ENCODE data around the gene OLIG1. TPM values are rescaled to one million over a fixed set of nuclear protein-coding genes. Genes with fewer than 3 reads are reported as not detected.

OLIG1 gene
- total and polyA plus RNA-seq, 10 of the 15 experiments (the other 5 are each of a cell fraction or from before 2014, with no cell fraction given): not detected

DNA sequence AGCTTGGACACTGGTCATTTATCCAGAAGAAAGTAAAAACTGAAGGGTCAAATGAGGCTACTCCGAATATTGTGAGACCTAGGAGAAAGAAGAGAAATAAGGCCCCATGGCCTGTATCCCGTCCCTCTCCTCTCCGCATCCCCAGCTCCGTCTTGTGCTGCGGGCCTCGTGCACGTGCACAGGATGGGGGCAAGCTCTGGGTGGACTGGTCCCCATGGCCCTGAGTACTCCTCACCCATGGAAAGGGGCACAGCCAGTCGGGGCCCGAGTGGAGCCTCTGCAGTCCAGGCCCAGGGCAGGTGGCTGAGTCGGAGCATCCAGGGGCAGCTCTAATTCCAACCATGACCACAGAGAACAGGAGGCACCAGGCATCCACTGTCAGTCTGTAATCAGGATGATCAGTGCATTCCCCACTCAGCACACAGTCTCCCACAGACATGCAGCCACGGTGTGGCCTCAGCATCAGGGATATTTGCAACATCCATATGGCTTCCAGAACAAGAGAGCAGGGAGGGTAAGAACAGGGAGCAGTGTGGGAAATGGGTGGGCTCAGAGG, 12.5 kb upstream of the OLIG1 start:
- ChIA-PET RAD21 (ENCODE audit: unreplicated experiment) (no interaction called here), CTCF (interaction anchor here (0.6 kb wide), 1 partner anchor 801 kb away, joined by 3 read pairs; no protein-coding TSS in a partner anchor), POLR2A (no interaction called here), SMC1A (ENCODE audit: uncharacterized antibody, unreplicated experiment) (no interaction called here)
- in situ Hi-C loops (cut with MboI): no loop called here
- no peaks in the 10 kb centered on the region for H3K4me1 ChIP-seq (ENCODE audit: control insufficient read depth, insufficient read depth, low read length)
- no peaks in the 10 kb centered on the region for H3K79me2 ChIP-seq (ENCODE audit: control insufficient read depth, insufficient read depth, low read length)
- H2AFZ ChIP-seq (ENCODE audit: control insufficient read depth, low read depth, low read length): no peak overlapping the region
- H3K9me3 ChIP-seq (replicated peaks; ENCODE audit: control insufficient read depth, insufficient read depth, low read length): no peaks in the 10 kb centered on the region
- H3K4me3 ChIP-seq: no peak overlapping the region
- no peak overlapping the region for H3K4me2 ChIP-seq (ENCODE audit: control insufficient read depth, insufficient read depth)
- H3K9ac ChIP-seq (ENCODE audit: control insufficient read depth, insufficient read depth, low read length): no peak overlapping the region
- FAIRE-seq (no peak), ATAC-seq (no peak), DNase-seq (ENCODE audit: low read depth, low spot score) (no peak)
- H4K20me1 ChIP-seq (ENCODE audit: control insufficient read depth, insufficient read depth): no peaks in the 10 kb centered on the region
- no peak overlapping the region for H3K27ac ChIP-seq (ENCODE audit: control insufficient read depth, insufficient read depth)
- no TSS peak for BruUV-seq (replicated peaks)
- 26% methylated on average over 11 of the region's 11 CpGs for WGBS (ENCODE audit: insufficient coverage, insufficient replicate concordance, low lambda C conversion rate, missing lambda C conversion rate)
- H3K36me3 ChIP-seq (ENCODE audit: control insufficient read depth in 2 of 2, insufficient read depth in 2 of 2, low read length in 1 of 2): no peaks in the 10 kb centered on the region
- no peaks in the 10 kb centered on the region; a peak in 2 of 4 replicates for H3K27me3 ChIP-seq (replicated peaks in 1 of 2; ENCODE audit: control insufficient read depth in 2 of 2, insufficient read depth in 2 of 2, low read length in 1 of 2)
- intact Hi-C loops (cut with micrococcal nuclease; ENCODE audit: unreplicated experiment): no loop called here
- no peak for TF ChIP-seq ASH2L (IDR thresholded peaks at IDR 0.05; ENCODE audit: borderline replicate concordance, low read depth)
- TF ChIP-seq KLF5 (IDR thresholded peaks at IDR 0.05; ENCODE audit: partially characterized antibody): no peak
- TF ChIP-seq SMARCA5 (IDR thresholded peaks at IDR 0.05): no peak
- TF ChIP-seq DPF2 (IDR thresholded peaks at IDR 0.05): no peak
- no peak for TF ChIP-seq FOS (IDR thresholded peaks at IDR 0.05; ENCODE audit: borderline replicate concordance, extremely low read depth, insufficient read length)
- TF ChIP-seq, protein P1, sequence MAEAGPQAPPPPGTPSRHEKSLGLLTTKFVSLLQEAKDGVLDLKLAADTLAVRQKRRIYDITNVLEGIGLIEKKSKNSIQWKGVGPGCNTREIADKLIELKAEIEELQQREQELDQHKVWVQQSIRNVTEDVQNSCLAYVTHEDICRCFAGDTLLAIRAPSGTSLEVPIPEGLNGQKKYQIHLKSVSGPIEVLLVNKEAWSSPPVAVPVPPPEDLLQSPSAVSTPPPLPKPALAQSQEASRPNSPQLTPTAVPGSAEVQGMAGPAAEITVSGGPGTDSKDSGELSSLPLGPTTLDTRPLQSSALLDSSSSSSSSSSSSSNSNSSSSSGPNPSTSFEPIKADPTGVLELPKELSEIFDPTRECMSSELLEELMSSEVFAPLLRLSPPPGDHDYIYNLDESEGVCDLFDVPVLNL (IDR thresholded peaks at IDR 0.05; ENCODE audit: low read depth, low read length): no peak
- TF ChIP-seq, protein P2, sequence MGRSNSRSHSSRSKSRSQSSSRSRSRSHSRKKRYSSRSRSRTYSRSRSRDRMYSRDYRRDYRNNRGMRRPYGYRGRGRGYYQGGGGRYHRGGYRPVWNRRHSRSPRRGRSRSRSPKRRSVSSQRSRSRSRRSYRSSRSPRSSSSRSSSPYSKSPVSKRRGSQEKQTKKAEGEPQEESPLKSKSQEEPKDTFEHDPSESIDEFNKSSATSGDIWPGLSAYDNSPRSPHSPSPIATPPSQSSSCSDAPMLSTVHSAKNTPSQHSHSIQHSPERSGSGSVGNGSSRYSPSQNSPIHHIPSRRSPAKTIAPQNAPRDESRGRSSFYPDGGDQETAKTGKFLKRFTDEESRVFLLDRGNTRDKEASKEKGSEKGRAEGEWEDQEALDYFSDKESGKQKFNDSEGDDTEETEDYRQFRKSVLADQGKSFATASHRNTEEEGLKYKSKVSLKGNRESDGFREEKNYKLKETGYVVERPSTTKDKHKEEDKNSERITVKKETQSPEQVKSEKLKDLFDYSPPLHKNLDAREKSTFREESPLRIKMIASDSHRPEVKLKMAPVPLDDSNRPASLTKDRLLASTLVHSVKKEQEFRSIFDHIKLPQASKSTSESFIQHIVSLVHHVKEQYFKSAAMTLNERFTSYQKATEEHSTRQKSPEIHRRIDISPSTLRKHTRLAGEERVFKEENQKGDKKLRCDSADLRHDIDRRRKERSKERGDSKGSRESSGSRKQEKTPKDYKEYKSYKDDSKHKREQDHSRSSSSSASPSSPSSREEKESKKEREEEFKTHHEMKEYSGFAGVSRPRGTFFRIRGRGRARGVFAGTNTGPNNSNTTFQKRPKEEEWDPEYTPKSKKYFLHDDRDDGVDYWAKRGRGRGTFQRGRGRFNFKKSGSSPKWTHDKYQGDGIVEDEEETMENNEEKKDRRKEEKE (IDR thresholded peaks at IDR 0.05): no peak
- TF ChIP-seq ETV6 (conservative IDR thresholded peaks at IDR 0.05 in 1 of 2, IDR thresholded peaks at IDR 0.05 in 1 of 2; ENCODE audit: borderline replicate concordance in 1 of 2, low read depth in 1 of 2): no peak
- TF ChIP-seq, protein P3, sequence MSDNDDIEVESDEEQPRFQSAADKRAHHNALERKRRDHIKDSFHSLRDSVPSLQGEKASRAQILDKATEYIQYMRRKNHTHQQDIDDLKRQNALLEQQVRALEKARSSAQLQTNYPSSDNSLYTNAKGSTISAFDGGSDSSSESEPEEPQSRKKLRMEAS (IDR thresholded peaks at IDR 0.05; ENCODE audit: low read depth, low read length): no peak
- no peak for TF ChIP-seq NR2C2 (IDR thresholded peaks at IDR 0.05; ENCODE audit: borderline replicate concordance, control insufficient read depth, insufficient read length, low read depth)
- no peak for TF ChIP-seq NR2C1 (IDR thresholded peaks at IDR 0.05)
- TF ChIP-seq, protein P4, sequence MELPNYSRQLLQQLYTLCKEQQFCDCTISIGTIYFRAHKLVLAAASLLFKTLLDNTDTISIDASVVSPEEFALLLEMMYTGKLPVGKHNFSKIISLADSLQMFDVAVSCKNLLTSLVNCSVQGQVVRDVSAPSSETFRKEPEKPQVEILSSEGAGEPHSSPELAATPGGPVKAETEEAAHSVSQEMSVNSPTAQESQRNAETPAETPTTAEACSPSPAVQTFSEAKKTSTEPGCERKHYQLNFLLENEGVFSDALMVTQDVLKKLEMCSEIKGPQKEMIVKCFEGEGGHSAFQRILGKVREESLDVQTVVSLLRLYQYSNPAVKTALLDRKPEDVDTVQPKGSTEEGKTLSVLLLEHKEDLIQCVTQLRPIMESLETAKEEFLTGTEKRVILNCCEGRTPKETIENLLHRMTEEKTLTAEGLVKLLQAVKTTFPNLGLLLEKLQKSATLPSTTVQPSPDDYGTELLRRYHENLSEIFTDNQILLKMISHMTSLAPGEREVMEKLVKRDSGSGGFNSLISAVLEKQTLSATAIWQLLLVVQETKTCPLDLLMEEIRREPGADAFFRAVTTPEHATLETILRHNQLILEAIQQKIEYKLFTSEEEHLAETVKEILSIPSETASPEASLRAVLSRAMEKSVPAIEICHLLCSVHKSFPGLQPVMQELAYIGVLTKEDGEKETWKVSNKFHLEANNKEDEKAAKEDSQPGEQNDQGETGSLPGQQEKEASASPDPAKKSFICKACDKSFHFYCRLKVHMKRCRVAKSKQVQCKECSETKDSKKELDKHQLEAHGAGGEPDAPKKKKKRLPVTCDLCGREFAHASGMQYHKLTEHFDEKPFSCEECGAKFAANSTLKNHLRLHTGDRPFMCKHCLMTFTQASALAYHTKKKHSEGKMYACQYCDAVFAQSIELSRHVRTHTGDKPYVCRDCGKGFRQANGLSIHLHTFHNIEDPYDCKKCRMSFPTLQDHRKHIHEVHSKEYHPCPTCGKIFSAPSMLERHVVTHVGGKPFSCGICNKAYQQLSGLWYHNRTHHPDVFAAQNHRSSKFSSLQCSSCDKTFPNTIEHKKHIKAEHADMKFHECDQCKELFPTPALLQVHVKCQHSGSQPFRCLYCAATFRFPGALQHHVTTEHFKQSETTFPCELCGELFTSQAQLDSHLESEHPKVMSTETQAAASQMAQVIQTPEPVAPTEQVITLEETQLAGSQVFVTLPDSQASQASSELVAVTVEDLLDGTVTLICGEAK (IDR thresholded peaks at IDR 0.05; ENCODE audit: borderline replicate concordance): no peak
- no peak for TF ChIP-seq SPI1 (IDR thresholded peaks at IDR 0.05; ENCODE audit: borderline replicate concordance, insufficient read depth, low read depth, low read length)
- TF ChIP-seq HDAC6 (IDR thresholded peaks at IDR 0.05; ENCODE audit: unreplicated experiment): no peak
- TF ChIP-seq HDGF (IDR thresholded peaks at IDR 0.05): no peak
- TF ChIP-seq CHD4 (IDR thresholded peaks at IDR 0.05): no peak
